A673 (cell line): ENCODE results near the gene GLI3. TPM values are rescaled to one million over a fixed set of nuclear protein-coding genes. Genes with fewer than 3 reads are reported as not detected.

Experiments
- BruUV-seq: library from RNA; stranded (reverse); fragments of 400-500 nt; replicated peaks from 2 replicates; lab custom pipeline; 2021; lab: Mats Ljungman, UMichigan
- CTCF ChIA-PET: fragments of 300-600 bp; sonication (Branson Sonifier 250); formaldehyde crosslinking; loops from one replicate; lab custom pipeline; 2022; ENCODE audit warnings: antibody characterized with exemption; lab: Charles Lee
- POLR2A ChIA-PET: fragments of 300-600 bp; sonication (Branson Sonifier 250); formaldehyde crosslinking; loops from one replicate; lab custom pipeline; 2022; ENCODE audit warnings: antibody characterized with exemption; ENCODE audit not compliant: low non-redundant PET; lab: Charles Lee
- DNase-seq: peaks from one replicate; pipeline ENCODE4 v3.0.0-alpha.2; 2015; ENCODE audit warnings: low spot score
- H3K27ac ChIP-seq: fragments of 200-600 bp; sonication (generic); 2 replicates; pipeline ENCODE4 v1.5.1; 2016; ENCODE audit warnings: mixed run types, low read depth, mild to moderate bottlenecking, mixed read lengths, antibody characterized with exemption, low read length; ENCODE audit not compliant: poor library complexity, severe bottlenecking
- H3K27me3 ChIP-seq: fragments of 200-600 bp; sonication (generic); replicated peaks from 2 replicates; pipeline ENCODE4 v1.6.1; 2017; ENCODE audit warnings: mixed run types, low read depth, mild to moderate bottlenecking, mixed read lengths, antibody characterized with exemption, low read length; ENCODE audit not compliant: insufficient read depth, poor library complexity
- H3K36me3 ChIP-seq: fragments of 200-600 bp; sonication (generic); 2 replicates; pipeline ENCODE4 v1.6.1; 2016; ENCODE audit warnings: mixed run types, mild to moderate bottlenecking, mixed read lengths, antibody characterized with exemption, low read length; ENCODE audit not compliant: insufficient read depth, poor library complexity, severe bottlenecking
- H3K4me1 ChIP-seq: fragments of 200-600 bp; sonication (generic); 2 replicates; pipeline ENCODE4 v1.6.1; 2017; ENCODE audit warnings: mixed run types, mild to moderate bottlenecking, mixed read lengths, antibody characterized with exemption, low read length; ENCODE audit not compliant: insufficient read depth, poor library complexity, severe bottlenecking
- H3K4me3 ChIP-seq: fragments of 200-600 bp; sonication (generic); 2 replicates; pipeline ENCODE4 v1.5.1; 2016; ENCODE audit warnings: low read depth, mixed run types, mild to moderate bottlenecking, mixed read lengths, low read length; ENCODE audit not compliant: poor library complexity, severe bottlenecking
- H3K9me3 ChIP-seq: fragments of 200-600 bp; sonication (generic); 2 replicates; pipeline ENCODE4 v1.6.1; 2016; ENCODE audit warnings: mixed run types, low read depth, mild to moderate bottlenecking, mixed read lengths, antibody characterized with exemption, low read length; ENCODE audit not compliant: poor library complexity, severe bottlenecking
- EZH2 ChIP-seq: fragments of 200-600 bp; sonication (generic); IDR thresholded peaks from 2 replicates; pipeline ENCODE4 v1.6.1; 2017; ENCODE audit warnings: borderline replicate concordance, low read depth, mild to moderate bottlenecking, mixed read lengths, antibody characterized with exemption, low read length; ENCODE audit not compliant: poor library complexity, severe bottlenecking
- intact Hi-C: fragments of 100-400 bp; cut with micrococcal nuclease; formaldehyde crosslinking; loops from one replicate; pipeline ENCODE4 v1.10.0; 2022; ENCODE audit not compliant: unreplicated experiment
- total RNA-seq: library from RNA; stranded (reverse); gene quantifications from 2 replicates; pipeline ENCODE4 v1.2.3, GENCODE V29; 2021
- TF ChIP-seq, protein P1 (sequence below): fragments of 300-800, 200-600 bp; sonication (generic); conservative IDR thresholded peaks from 2 replicates; pipeline ENCODE4 v1.5.1; 2017; ENCODE audit warnings: low read depth, mild to moderate bottlenecking, antibody characterized with exemption, low read length, moderate library complexity, mixed read lengths

Gene GLI3
- total RNA-seq, 1 experiment from 2014 or later, result 52.6 TPM

- ChIA-PET POLR2A (interaction anchor here (0.6 kb wide), 2 partner anchors 164 to 284 kb away, joined by 3 to 6 read pairs; no protein-coding TSS in a partner anchor), CTCF (no interaction called here)
- Histone ChIP-seq H3K4me1 (peaks cover 79% of the 10 kb centered on the region), H3K4me3 (peak overlapping the region; percentile 89), H3K27me3 (no peaks in the 10 kb centered on the region), H3K36me3 (no peaks in the 10 kb centered on the region), H3K9me3 (no peaks in the 10 kb centered on the region), H3K27ac (peak overlapping the region; percentile 63)
- no TSS peak for BruUV-seq
- peak; percentile 76 for DNase-seq
- intact Hi-C loops, result loop anchor here (5.0 to 10.0 kb wide), 2 partner anchors 90 to 613 kb away; no protein-coding TSS in a partner anchor
- TF ChIP-seq, protein P1, sequence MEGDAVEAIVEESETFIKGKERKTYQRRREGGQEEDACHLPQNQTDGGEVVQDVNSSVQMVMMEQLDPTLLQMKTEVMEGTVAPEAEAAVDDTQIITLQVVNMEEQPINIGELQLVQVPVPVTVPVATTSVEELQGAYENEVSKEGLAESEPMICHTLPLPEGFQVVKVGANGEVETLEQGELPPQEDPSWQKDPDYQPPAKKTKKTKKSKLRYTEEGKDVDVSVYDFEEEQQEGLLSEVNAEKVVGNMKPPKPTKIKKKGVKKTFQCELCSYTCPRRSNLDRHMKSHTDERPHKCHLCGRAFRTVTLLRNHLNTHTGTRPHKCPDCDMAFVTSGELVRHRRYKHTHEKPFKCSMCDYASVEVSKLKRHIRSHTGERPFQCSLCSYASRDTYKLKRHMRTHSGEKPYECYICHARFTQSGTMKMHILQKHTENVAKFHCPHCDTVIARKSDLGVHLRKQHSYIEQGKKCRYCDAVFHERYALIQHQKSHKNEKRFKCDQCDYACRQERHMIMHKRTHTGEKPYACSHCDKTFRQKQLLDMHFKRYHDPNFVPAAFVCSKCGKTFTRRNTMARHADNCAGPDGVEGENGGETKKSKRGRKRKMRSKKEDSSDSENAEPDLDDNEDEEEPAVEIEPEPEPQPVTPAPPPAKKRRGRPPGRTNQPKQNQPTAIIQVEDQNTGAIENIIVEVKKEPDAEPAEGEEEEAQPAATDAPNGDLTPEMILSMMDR, result no peak
- no peak for TF ChIP-seq EZH2
Measured at GRCh38 chr7:42232275-42232674, 4.7 kb downstream of the GLI3 start.

- POLR2A ChIA-PET, result no interaction called here
- TF ChIP-seq, protein P1, result no peak
- no peak for TF ChIP-seq EZH2
- H3K27me3 ChIP-seq, result no peaks in the 10 kb centered on the region
- H3K4me1 ChIP-seq, result peaks cover 90% of the 10 kb centered on the region
- intact Hi-C loops, result loop anchor here (5.0 to 10.0 kb wide), 2 partner anchors 89 to 614 kb away; no protein-coding TSS in a partner anchor
- CTCF ChIA-PET, result no interaction called here
- H3K27ac ChIP-seq, result peak overlapping the region; percentile 63
- no peak for DNase-seq
- no peaks in the 10 kb centered on the region for H3K36me3 ChIP-seq
- no peak overlapping the region for H3K4me3 ChIP-seq
- H3K9me3 ChIP-seq, result no peaks in the 10 kb centered on the region
- BruUV-seq, result no TSS peak
Measured at GRCh38 chr7:42231043-42231787, 5.8 kb downstream of the GLI3 start.

- Histone ChIP-seq H3K36me3 (no peaks in the 10 kb centered on the region), H3K9me3 (no peaks in the 10 kb centered on the region), H3K27me3 (no peaks in the 10 kb centered on the region), H3K27ac (no peak overlapping the region), H3K4me1 (peaks cover 98% of the 10 kb centered on the region), H3K4me3 (no peak overlapping the region)
- no peak for DNase-seq
- intact Hi-C loops, result no loop called here
- ChIA-PET POLR2A (no interaction called here), CTCF (no interaction called here)
- TF ChIP-seq EZH2, result no peak
- TF ChIP-seq, protein P1, result no peak
- no TSS peak for BruUV-seq
Measured at GRCh38 chr7:42227936-42228591, 8.9 kb downstream of the GLI3 start.
